NCI-H748 (cell line): Measurements from ENCODE around the gene ZDHHC22.

Source experiments
- DNase-seq: peaks from one replicate; lab custom pipeline; 2025; ENCODE audit not compliant: unreplicated experiment; lab: John Stamatoyannopoulos, UW

ZDHHC22 gene

GRCh38 chr14:77085538-77085937 lies 56.1 kb downstream of the ZDHHC22 start:
- DNase-seq = no peak

DNA sequence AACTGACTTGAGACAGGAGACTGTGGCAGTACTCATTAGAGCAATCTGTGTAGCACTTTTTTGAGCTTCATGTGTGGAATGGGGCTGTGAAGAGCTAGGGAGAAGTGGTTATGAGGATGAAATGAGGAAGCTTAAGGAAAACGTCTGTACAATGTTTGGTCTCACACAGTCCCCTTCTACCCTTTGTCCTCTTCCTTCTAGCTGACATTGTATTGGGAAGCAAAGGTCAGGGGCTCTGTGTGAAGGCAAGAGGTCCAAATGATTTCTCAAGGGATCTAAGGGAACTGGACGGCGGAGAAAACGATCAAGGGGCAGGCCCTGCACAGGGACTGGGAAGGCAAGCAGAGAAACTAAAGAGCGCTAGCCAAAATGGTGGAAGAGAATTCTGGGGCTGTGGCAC lies 56.6 kb downstream of the ZDHHC22 start:
- no peak for DNase-seq

GRCh38 chr14:77083082-77083481 lies 58.5 kb downstream of the ZDHHC22 start:
- DNase-seq = no peak

DNA sequence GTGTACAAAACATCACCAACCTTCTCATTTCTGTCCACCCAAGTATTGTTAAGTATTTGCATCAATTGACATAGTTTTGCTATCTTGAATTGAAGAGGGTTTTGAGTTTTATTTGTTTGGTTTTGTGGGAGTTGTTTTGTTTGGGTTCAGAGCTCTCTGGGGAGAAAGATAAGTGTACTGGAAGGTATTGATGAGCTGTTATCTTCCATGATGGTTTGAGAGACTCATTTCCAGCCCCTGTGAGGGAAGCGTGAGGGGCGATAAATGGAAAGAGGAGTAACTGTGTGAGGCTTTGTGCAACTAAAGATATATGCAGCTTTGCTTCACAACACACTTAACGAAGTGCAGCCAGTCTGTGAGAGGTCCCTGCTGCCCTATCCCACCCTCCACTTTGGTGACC lies 59.2 kb downstream of the ZDHHC22 start:
- DNase-seq = no peak
